Pons (tissue), 1 donor: ENCODE measurements around the gene URM1.
"Not testable (repeated sequence)": the region's sequence is repeated elsewhere in the genome, so short reads cannot be mapped to it uniquely, and the experiment has no call there.

Experiments
- DNase-seq: peaks from one replicate; pipeline ENCODE4 v3.0.0-alpha.2; 2016; ENCODE audit warnings: low spot score

URM1 gene

GRCh38 chr9:128370752-128371629, at the start of gene URM1:
URM1 (plus strand) TSS chr9:128371374; CDS start chr9:128371381, 7 bp downstream.
- DNase-seq: peak; percentile 98

DNA sequence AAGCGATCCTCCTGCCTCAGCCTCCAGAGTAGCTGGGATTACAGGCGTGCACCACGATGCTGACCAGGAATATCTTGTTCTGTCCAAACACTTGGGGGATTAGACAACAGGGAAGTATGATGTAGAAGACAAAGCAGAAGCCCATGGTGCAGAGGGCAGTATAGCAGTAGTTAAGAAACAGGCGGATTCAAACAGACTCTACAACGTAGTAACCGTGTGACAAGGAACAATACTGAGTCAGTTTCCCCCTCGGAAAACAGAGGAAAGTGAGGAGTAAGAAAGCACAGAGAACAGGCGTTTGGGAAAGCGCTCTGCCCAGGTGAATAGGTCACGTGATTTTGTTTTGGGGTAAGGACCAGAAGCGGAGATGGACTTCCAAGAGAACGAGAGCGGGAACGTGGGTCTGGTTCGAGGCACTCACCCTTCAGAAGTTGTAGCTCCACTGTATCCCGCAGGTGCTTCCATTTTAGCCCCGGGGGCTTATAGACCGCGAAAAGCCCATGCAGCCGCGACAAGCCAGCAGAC, 49.2 kb upstream of the URM1 start:
- no peak for DNase-seq

- peak; percentile 96 for DNase-seq
These were observed 48.6 kb upstream of the URM1 start, which contains the start of the genes COQ4 and TRUB2 for GRCh38 chr9:128322404-128323211. COQ4 (plus strand) TSS chr9:128322839; CDS start chr9:128322859, 20 bp downstream. TRUB2 (minus strand) TSS chr9:128322447; CDS start chr9:128322408, 39 bp downstream.

DNA sequence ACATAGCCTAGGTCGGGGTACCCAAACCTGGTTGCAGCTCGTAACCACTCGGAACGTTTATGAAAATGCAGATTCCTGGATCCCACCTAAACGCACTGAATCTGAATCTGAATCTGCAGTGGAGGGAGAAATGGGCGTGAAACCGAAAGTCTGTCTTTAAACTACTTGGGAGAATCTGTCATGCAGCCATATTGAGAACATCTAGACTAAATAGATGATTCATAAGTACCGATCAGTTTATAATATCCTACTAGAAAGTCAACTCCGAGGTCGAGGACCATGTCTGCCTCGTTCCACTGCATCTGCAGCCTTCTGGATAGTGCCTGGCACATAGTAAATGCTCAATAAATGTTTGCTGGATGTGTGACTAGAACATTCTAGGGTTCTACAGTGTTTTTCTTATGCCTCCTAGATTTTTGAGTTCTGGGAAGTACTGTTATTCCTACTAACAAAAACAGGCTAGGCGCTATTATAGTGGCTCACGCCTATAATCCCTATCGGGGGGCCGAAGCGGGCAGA, 47.9 kb upstream of the URM1 start:
- no peak for DNase-seq

DNA sequence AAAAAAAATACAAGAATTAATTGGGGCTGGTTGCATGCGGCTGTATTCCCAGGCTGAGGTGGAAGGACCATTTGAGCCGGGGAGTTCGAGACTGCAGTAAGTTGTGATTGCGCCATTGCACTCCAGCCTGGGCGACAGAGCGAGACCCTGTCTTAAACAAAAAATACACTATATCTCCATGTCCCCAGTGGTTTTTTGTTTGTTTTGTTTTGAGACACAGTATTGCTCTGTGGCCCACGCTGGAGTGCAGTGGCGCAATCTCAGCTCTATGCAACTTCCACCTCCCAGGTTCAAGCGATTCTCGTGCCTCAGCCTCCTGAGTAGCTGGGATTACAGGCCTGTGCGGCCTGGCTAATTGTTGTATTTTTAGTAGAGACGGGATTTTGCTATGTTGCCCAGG, 47.4 kb upstream of the URM1 start:
- no peak for DNase-seq

- no peak for DNase-seq
These were observed 46.8 kb upstream of the URM1 start for GRCh38 chr9:128324401-128324800.

DNA sequence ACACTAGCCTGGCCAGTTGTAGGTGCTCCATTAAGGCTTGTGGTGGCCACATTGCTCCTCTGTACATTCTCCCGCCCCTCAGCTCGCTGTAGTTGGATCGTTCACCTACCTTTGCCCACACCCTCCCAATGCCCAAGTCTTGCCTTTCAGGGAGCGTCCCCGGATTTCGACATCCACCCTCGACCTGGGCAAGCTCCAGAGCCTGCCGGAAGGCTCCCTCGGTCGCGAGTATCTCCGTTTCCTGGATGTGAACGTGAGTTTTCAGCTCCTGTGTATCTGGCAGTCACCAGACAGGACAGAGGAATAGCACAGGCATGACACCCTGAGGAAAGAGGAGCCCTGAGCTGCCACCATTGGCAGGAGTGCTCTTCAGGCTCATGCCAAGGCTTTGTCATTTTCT, 45.5 kb upstream of the URM1 start:
- DNase-seq: no peak

- no peak for DNase-seq
These were observed 37.7 kb upstream of the URM1 start for GRCh38 chr9:128333451-128333869.

DNA sequence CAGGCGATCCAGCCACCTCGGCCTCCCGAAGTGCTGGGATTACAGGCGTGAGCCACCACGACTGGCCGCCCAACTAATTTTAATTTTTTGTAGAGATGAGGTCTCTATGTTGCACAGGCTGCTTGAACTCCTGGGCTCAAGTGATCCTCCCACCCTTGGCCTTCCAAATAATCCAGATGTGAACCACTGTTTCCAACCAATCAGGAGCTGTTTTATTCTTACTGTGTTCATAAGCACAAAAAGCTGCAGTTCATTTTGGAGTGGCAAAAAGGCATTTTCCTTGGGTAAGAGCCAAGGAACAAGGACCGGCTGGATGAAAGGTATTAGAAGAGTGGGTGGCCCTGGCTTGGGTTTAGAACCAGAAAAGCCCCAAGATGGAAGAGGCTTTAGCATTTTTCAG, 36.0 kb upstream of the URM1 start:
- DNase-seq: no peak

DNA sequence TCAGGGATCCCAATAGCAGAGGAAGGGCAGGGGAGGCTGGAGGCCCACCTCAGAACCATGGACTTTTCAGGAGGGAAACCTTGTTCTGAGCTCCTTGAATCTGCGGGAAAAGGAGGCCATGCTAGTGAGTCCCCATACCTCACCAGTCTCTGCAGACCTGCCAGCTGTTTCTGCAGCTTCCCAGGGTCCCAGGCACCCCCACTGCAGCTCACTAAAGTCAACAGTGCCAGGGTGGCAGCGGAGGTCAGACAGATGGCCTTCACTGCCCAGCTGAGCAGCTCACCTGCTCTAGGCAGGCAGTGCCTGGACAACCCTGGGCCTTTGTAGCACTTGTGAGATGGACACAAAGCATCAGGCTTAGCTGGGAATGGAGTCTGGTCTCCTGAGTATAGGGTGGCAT, 35.3 kb upstream of the URM1 start:
- DNase-seq: no peak

DNA sequence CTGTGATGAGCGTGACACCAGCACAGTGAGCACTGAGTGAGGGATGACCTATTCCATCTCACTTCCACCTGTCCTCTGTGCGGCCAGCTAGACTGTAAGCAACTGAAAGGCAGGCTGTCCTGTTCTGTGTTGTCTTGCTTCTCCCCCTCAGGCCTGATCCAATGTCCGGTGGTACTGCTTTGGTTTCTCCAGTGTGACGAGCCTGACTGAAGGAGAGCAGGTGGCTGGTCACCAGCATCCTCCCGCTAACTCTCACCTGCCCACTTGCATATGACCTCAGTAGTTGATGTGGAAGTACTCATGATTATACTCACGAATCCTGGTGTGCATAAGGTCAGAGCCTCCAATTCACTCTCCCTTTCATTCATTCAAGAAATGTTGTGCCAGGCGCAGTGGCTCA, 33.2 kb upstream of the URM1 start:
- no peak for DNase-seq

DNA sequence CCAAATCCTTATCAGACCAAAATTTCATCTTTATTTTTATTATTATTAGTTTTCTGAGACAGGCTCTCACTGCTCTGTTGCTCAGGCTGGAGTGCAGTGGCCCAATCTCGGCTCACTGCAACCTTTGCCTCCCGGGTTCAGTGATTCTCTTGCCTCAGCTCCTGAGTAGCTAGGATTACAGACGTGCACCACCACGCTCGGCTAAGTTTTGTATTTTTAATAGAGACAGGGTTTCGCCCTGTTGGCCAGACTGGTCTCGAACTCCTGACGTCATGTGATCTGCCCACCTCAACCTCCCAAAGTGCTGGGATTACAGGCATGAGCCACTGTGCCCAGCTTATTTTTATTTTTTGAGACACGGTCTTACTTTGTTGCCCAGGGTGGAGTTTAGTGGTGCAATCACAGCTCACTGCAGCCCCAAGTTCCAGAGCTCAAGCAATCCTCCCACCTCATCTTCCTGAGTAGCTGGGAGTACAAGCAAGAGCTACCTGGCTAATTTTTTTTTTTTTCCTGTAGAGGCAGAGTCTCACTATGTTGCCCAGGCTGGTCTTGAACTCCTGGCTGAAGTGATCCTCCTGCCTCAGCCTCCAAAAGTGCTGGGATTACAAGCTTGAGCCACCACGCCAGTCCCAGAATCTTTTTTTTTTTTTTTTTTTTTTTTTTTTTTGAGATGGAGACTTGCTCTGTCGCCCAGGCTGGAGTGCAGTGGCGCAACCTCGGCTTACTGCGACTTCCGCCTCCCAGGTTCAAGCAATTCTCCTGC, 32.1 kb upstream of the URM1 start:
- DNase-seq: not testable (repeated sequence)

DNA sequence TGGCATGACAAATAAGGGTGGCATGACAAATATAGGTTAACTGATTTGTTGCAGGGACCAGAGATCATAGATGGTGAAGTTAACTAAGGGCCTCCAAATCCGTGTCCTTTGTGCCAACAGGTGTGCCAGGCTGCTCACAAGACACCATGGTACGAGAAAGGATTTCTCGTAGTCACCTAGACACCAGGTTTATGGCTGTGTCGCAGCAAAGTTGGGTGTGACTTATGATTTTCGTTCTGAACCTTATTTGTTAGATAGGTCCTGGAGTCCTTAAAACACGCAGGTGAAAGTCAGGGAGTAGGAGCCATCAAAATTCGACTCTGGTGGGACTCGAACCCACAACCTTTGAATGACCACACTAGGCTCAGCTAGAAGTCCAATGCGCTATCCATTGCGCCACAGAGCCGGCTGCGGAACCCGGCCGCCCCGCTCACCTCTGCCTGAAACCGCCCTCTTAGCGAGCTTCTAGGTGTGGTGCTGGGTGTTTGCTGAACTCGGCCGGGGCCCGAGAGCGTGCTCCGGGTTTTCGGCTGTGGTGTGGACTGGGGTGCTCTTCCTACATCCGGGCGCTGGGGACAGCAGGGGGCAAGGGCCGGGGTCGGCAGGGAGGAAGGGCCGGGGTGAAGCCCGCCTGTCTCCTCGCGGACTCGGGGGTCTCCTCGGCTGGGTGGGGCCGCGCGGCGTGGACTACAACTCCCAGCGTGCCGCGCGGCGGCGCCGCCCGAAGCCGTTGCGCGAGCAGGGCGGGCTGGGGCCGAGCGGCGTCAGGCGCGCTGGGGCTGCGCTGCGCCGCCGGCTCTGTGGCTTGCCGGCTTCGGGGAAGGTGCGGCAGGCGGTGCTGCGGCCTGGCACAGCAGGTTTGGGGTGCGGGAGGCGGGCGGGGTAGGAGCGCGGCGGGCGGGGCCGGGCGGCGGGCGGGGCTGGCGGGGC, 31.1 kb upstream of the URM1 start, which contains the start of gene SLC27A4:
SLC27A4 (plus strand) TSS at position 767 of the 930 bp plus-strand sequence. CDS start 2,606 bp downstream, outside the sequence.
- DNase-seq: peak; percentile 40

DNA sequence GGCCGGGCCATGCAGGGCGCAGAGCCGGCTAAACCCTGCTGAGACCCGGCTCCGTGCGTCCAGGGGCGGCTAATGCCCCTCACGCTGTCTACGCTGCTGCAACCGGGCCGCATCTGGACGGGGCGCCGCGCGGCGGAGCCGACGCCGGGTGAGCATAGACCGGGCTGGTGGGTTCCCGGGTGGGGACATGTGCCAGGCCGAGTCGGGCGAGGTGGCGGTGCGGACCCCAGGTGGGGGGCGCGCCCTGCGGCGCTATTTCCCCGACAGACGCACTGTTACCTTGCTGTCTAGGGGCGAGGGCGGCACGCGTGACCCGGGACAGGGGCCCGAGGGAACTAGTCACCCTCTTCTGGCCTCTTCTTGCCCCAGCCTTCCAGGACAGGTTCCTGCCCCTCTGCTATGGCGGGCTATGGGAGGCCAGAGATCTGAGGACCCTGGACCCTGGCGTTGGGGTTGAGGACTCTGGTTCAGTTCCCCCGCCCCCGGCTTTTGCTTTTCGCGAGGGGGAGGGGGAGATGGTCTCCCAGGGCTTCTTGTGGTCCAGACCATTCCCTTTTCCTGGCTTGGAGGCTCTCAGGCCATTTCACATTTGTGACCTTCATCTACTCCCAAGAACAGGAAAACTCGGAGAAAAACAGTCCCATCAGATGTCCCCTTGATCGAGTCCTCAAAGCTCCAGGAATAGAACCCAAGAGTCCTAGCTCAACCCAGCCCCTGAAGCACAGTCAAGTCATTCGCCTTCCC, 30.3 kb upstream of the URM1 start:
- DNase-seq: no peak

- DNase-seq: peak; percentile 70
These were observed 29.7 kb upstream of the URM1 start for GRCh38 chr9:128341435-128341849.

GRCh38 chr9:128342971-128343680, 28.0 kb upstream of the URM1 start:
- DNase-seq: no peak

DNA sequence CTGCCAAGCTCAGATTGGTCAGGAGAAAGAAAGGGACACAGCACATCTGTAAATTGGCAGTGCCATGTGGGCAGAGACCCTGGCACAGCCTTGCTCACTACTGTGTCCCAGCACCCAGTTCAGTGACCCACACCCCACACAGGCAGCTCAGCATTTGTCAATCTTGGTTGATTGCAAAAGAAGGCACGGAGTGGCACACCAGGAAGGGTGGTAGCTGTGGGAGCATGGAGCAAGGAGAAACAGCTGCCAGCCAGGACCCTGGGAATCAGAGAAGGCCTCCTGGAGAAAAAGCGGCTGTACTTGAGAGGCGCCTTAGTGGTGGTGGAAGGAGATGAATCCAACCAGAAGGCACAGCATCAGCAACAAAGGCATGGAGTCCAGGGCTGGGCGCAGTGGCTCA, 27.3 kb upstream of the URM1 start:
- no peak for DNase-seq

DNA sequence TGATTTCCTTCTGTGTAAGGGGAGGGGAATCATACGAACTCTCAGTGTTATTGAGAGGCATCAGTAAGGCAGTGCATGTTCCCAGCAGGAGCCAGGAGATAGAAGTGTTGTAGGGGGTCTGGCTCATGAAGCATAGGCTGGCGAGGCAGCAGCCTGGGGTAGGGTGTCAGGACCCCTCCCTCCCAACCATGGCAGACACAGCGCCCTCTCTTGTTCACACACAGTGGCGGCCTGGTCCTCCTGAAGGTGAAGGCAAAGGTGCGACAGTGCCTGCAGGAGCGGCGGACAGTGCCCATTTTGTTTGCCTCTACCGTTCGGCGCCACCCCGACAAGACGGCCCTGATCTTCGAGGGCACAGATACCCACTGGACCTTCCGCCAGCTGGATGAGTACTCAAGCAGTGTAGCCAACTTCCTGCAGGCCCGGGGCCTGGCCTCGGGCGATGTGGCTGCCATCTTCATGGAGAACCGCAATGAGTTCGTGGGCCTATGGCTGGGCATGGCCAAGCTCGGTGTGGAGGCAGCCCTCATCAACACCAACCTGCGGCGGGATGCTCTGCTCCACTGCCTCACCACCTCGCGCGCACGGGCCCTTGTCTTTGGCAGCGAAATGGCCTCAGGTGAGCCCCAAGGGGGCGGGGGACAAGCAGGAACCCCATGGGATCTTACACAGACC, 26.1 kb upstream of the URM1 start:
- DNase-seq: no peak
